HK-2 (cell line): ENCODE data around the gene UGT1A9.

Experiments used
- DNase-seq: peaks from one replicate; pipeline ENCODE4 v3.0.0-alpha.2; 2018; ENCODE audit not compliant: unreplicated experiment

UGT1A9 gene

DNA sequence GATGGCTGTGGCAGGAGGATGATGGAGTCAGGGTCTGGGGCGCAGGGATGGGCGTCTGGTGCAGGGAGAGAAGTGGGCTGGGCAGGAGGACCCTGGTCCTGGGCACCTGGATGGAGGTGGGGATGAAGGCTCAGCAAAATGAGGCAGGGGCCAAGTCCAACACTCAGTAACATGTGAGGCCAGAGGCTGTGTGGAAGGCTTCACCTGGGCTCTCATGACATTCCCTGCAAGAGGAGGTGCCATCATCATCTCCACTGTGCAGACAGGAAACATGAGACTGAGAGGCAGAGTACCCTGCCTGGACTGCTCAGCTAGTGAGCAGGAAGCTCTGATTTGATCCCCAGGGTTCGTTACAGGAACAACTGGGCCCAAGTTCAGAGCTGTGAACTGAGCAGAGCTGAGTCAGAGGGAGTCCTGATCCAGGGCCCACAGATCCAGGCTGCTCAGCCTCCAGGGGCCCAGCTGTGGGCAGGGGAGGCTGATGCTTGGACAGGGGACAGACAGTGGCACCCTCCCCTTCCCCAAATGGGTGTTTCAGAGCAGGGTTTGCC, 145.7 kb downstream of the UGT1A9 start:
- no peak for DNase-seq

- DNase-seq = no peak
Observed at GRCh38 chr2:233817995-233818638, 146.4 kb downstream of the UGT1A9 start.

- no peak for DNase-seq
Observed at GRCh38 chr2:233818639-233819621, 147.2 kb downstream of the UGT1A9 start.

DNA sequence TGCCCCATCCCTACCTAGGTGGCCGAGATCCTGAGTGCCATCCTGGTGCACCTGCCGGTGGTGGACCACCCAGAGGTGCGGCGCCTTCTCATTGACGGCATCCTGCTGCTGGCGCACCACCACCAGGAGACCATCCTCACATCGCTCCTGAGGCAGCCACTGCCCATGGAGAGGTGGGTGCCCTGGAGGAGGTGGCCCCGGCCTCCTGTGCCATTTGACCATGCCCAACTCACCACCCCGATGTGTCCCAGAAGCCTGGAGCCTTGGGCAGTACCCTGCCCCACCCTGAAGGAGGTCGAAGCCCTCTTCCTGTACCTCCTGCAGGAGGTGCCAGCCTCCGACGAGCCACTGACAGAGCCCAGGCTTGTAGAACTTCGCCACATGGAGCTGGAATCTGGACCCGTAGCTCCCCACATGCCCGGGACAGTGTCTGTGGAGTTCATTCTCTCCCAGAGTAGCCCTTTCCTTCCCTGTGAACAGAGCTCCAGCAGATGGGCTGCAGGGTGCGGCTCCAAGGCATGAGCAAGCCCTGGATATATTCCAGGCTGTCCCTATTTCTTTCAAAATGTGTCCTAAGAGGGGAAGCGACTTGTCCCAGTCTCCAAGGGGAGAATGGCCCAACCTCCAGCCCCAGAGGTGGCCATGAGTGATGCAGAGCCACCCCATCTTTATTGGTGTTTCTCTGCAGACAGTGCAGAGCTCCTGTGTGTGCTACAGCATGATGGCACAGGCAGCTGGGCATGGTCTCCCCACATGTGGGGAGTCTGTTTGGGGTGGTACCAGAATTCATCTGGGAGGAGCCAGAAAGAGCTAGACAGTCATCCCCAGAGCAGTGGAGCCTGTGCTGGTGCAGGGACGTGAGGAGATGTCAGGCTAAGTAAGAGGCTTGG, 148.4 kb downstream of the UGT1A9 start:
- DNase-seq = no peak

DNA sequence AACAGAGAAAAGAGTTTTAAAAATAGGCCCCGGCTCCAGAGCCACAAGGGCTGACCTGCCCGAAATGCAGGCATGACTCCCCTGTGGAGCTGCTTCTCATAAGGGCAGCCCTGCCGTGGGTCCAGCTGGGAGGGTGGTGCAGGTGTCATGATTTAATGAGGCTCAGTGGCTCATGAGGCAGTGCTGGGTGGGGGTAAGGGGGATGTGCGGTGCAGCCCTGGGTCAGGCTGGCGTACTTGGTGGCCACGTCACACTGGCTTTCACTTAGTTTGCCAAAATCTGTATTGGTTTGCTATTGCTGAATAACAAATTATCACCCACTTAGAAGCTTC, 149.0 kb downstream of the UGT1A9 start:
- no peak for DNase-seq

DNA sequence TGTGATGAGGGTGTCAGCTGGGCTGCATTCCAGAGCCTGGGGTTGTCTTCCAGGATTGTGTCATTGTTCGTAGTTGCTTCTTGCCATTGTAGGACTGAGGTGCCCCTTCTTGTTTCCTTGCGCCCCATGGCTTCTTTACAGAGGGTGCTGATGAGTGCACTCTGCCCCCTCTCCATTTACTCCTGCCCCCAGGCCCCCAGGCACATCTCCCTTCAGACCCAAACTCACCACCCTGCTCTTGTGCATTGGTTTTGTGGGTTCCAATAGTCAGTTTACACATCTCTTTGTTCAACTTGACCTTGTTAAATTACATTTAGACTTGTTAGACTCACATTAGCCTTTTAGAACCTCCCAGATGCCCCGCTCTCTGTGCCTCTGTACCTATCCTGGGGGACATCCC, 149.5 kb downstream of the UGT1A9 start:
- no peak for DNase-seq

- no peak for DNase-seq
Observed at GRCh38 chr2:233821709-233822100, 150.0 kb downstream of the UGT1A9 start.

- DNase-seq = no peak
Observed at GRCh38 chr2:233822101-233822771, 150.5 kb downstream of the UGT1A9 start.
